Stimulated activated naive CD8-positive, alpha-beta T cell treated with anti-CD3 and anti-CD28 coated beads, Interleukin-15, amount 100 ng/mL, for 72 hours (primary cell): Measurements from ENCODE around the gene ASB4.
"Not testable (repeated sequence)": the region's sequence is repeated elsewhere in the genome, so short reads cannot be mapped to it uniquely, and the experiment has no call there.

Experiments
- ATAC-seq: fragments of 150-1000 bp; cut with Tn5 transposase; 2 replicates; pipeline ENCODE4 v1.10.0; 2021; ENCODE audit warnings: mild to moderate bottlenecking, moderate library complexity
- DNase-seq, 2 donors: peaks; one replicate each; pipeline ENCODE4 v3.0.0; 2021 to 2022
- H3K27ac Mint-ChIP-seq, 2 donors: one replicate each; pipeline ENCODE4 v1.8.0; 2022; ENCODE audit warnings: mild to moderate bottlenecking in 2 of 2, mixed read lengths in 2 of 2, moderate library complexity in 2 of 2
- H3K27me3 Mint-ChIP-seq: one replicate; pipeline ENCODE4 v1.8.0; 2022; ENCODE audit warnings: mixed read lengths
- H3K4me1 Mint-ChIP-seq: one replicate; pipeline ENCODE4 v1.8.0; 2022; ENCODE audit warnings: mild to moderate bottlenecking, mixed read lengths
- H3K4me3 Mint-ChIP-seq, 2 donors: one replicate each; pipeline ENCODE4 v1.8.0; 2022; ENCODE audit warnings: mild to moderate bottlenecking in 2 of 2, mixed read lengths in 2 of 2, moderate library complexity in 1 of 2
- H3K9me3 Mint-ChIP-seq, 2 donors: one replicate each; pipeline ENCODE4 v1.8.0; 2022; ENCODE audit warnings: mixed read lengths in 2 of 2

ASB4 gene

GRCh38 chr7:95552010-95552926 is 66.5 kb downstream of the ASB4 start:
- H3K27me3 Mint-ChIP-seq, H3K9me3 Mint-ChIP-seq, H3K27ac Mint-ChIP-seq, DNase-seq, ATAC-seq, H3K4me3 Mint-ChIP-seq, H3K4me1 Mint-ChIP-seq: not testable (repeated sequence)

- Mint-ChIP-seq H3K4me3 (no peak overlapping the region), H3K4me1 (no peaks in the 10 kb centered on the region), H3K9me3 (no peaks in the 10 kb centered on the region), H3K27ac (no peak overlapping the region), H3K27me3 (no peaks in the 10 kb centered on the region)
- no peak for DNase-seq
- no peak for ATAC-seq
These were observed 68.2 kb downstream of the ASB4 start for GRCh38 chr7:95553939-95554338.

DNA sequence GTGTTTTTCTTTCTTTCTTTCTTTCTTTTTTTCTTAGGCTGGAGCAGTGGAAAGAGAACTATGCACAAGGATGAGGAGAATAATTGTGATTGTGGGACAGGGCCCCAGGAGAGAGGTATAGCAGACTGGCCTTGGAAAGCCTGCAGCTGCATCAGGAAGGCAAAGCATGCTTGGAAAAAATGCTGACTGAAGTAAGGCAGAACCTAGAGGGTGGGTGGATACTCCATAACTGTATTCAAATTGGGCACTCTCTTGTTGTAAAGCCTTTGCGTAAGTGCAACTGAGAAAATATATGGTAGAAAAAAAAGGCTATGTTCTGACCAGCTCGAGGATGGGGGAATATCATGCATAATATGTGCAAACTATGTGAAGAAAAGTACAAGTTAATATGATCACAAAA is 71.0 kb downstream of the ASB4 start:
- Mint-ChIP-seq H3K4me3 (no peak overlapping the region), H3K27me3 (no peaks in the 10 kb centered on the region), H3K27ac (no peak overlapping the region), H3K9me3 (no peaks in the 10 kb centered on the region), H3K4me1 (no peaks in the 10 kb centered on the region)
- no peak for DNase-seq
- no peak for ATAC-seq

DNA sequence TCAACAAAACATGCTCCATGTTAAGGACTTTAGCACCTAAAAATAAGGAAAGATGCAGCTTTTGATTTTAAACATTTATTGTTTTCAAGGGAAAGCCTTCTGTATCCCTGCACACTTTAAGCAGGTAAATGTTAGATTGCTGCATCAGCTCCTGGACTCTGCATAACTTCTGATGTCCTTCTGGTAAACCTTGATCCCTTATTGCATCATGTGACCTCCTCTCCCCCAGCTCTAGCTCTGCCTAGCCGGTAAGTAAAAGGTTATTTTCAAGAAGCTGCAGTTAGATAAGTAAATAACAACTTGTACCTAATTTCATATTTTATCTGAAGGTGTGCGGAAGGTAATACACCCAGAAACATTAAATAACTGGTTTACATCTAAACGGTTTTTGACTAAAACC is 73.1 kb downstream of the ASB4 start:
- Mint-ChIP-seq H3K4me3 (no peak overlapping the region), H3K9me3 (no peaks in the 10 kb centered on the region)

DNA sequence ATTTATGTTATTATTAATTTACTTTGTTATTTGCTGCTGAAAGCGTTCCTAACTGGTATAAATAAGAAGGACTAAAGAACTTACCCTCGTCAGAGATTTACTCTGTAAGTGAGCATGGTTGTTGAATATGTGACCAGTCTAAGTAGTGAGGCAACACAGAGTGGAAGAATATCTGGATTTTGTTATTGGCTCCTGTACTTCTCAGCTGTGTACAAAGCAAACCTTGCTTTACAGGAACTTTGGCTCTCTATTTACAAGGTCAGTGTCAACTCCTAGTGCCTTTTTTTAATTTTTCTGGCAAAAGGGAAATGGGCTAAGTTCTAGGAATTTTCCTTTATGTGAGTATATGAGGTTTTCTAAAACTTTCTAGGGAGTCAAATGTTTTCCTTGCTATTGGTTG is 74.9 kb downstream of the ASB4 start:
- no peak for DNase-seq
- H3K4me1 Mint-ChIP-seq = no peaks in the 10 kb centered on the region
- no peak overlapping the region for H3K4me3 Mint-ChIP-seq
- H3K9me3 Mint-ChIP-seq = no peaks in the 10 kb centered on the region
- ATAC-seq = no peak
- H3K27ac Mint-ChIP-seq = no peak overlapping the region
- no peaks in the 10 kb centered on the region for H3K27me3 Mint-ChIP-seq

More for the DNA sequence above, 73.1 kb downstream of the ASB4 start:
- DNase-seq (no peak), ATAC-seq (no peak)
- no peaks in the 10 kb centered on the region for H3K4me1 Mint-ChIP-seq
- no peaks in the 10 kb centered on the region for H3K27me3 Mint-ChIP-seq
- no peak overlapping the region for H3K27ac Mint-ChIP-seq

GRCh38 chr7:95569720-95570119 is 84.0 kb downstream of the ASB4 start:
- DNase-seq (no peak), ATAC-seq (no peak)
- H3K4me3 Mint-ChIP-seq = no peak overlapping the region
- H3K27ac Mint-ChIP-seq = no peak overlapping the region
- H3K9me3 Mint-ChIP-seq = no peaks in the 10 kb centered on the region
- no peaks in the 10 kb centered on the region for H3K27me3 Mint-ChIP-seq
- H3K4me1 Mint-ChIP-seq = no peaks in the 10 kb centered on the region

- H3K27me3 Mint-ChIP-seq = peaks cover 8% of the 10 kb centered on the region
- peaks cover 0 to 6% of the 10 kb centered on the region in 2 donors for H3K9me3 Mint-ChIP-seq
- no peak for DNase-seq
- H3K4me3 Mint-ChIP-seq = no peak overlapping the region
- no peak for ATAC-seq
- no peaks in the 10 kb centered on the region for H3K4me1 Mint-ChIP-seq
- no peak overlapping the region for H3K27ac Mint-ChIP-seq
These were observed 91.4 kb downstream of the ASB4 start for GRCh38 chr7:95577137-95577536.

DNA sequence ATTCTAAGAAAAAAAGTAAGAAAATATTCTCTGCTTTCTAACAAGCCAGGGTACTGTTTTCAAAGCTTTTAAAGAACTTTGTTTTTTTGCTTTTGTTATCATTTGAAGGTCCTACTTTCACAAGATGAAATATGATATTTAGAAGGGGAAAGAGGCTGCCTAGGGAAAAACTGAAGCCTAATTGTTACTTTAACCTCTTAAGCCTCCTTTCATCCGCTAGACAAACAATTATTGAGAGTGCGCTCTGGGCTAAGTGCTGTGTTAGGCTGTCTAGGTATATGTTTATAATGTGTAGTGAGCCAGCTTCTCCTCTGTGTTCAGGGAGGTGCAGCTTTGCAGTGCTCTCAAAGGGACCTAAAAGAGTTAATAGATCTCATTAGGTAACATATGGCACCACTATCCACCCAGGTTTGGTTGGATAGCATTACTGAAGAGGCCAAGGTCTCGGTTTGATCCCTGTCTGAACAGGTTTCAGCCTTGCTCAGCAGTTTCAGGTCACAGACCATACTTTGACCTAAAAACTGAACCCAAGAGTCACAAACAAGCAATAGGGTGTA is 92.6 kb downstream of the ASB4 start:
- DNase-seq (no peak), ATAC-seq (no peak)
- Mint-ChIP-seq H3K27me3 (peaks cover 8% of the 10 kb centered on the region), H3K27ac (no peak overlapping the region), H3K4me1 (no peaks in the 10 kb centered on the region), H3K4me3 (no peak overlapping the region), H3K9me3 (peaks cover 0 to 6% of the 10 kb centered on the region in 2 donors)

DNA sequence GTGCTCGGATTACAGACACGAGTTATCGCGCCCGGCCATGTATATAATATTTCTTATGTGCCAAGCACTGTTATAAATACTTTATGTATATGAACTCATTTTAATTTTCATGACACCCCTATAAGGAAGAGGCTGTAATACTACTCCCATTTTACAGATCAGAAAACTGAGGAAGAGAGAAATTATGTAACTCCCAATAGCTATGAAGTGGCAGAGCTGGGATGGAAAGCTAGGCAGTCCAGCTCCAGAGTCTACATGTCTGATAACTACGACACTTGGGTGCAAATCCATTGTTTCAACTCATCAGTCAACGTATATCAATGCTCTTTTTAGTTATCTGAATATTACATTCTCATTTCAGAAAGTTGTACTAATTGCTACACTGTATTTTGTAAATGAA is 93.6 kb downstream of the ASB4 start:
- Mint-ChIP-seq H3K4me1 (no peaks in the 10 kb centered on the region), H3K27me3 (peaks cover 8% of the 10 kb centered on the region), H3K9me3 (peaks cover 0 to 6% of the 10 kb centered on the region in 2 donors), H3K4me3 (no peak overlapping the region), H3K27ac (no peak overlapping the region)
- ATAC-seq (no peak), DNase-seq (no peak)

DNA sequence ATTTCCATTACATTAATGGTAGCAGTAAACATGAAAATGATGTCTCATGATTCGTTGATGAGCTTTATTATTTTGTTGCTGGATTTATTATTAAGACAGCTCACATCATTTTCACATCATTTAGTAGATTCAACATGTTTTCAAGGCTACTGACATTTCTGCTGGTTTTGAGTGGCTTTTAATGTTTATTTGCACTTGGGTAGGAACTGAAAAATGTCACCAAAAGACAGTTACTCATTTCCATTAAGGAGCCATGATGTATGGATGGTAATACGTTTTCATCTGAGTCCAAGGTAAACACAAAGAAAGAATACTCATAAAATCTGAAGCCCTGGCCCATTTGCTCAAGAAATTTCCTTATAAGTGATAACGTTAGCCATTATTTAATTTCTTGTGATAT is 95.7 kb downstream of the ASB4 start:
- Mint-ChIP-seq H3K9me3 (no peaks in the 10 kb centered on the region), H3K4me1 (no peaks in the 10 kb centered on the region), H3K4me3 (no peak overlapping the region), H3K27me3 (no peaks in the 10 kb centered on the region), H3K27ac (no peak overlapping the region)
- ATAC-seq = no peak
- no peak for DNase-seq

GRCh38 chr7:95582578-95583293 is 97.0 kb downstream of the ASB4 start:
- Mint-ChIP-seq H3K27ac (no peak overlapping the region), H3K4me1 (no peaks in the 10 kb centered on the region), H3K9me3 (no peaks in the 10 kb centered on the region), H3K27me3 (no peaks in the 10 kb centered on the region), H3K4me3 (no peak overlapping the region)
- ATAC-seq (no peak), DNase-seq (no peak)

GRCh38 chr7:95583834-95584621 is 98.3 kb downstream of the ASB4 start:
- DNase-seq (no peak), ATAC-seq (no peak)
- H3K9me3 Mint-ChIP-seq = no peaks in the 10 kb centered on the region
- no peak overlapping the region for H3K4me3 Mint-ChIP-seq
- no peaks in the 10 kb centered on the region for H3K27me3 Mint-ChIP-seq
- no peak overlapping the region for H3K27ac Mint-ChIP-seq
- H3K4me1 Mint-ChIP-seq = no peaks in the 10 kb centered on the region

- Mint-ChIP-seq H3K27ac (no peak overlapping the region), H3K4me3 (no peak overlapping the region), H3K9me3 (no peaks in the 10 kb centered on the region), H3K27me3 (no peaks in the 10 kb centered on the region), H3K4me1 (no peaks in the 10 kb centered on the region)
- DNase-seq (no peak), ATAC-seq (no peak)
These were observed 99.2 kb downstream of the ASB4 start for GRCh38 chr7:95584769-95585425.

GRCh38 chr7:95585426-95585789 is 99.7 kb downstream of the ASB4 start:
- H3K27ac Mint-ChIP-seq = no peak overlapping the region
- ATAC-seq = no peak
- no peaks in the 10 kb centered on the region for H3K4me1 Mint-ChIP-seq
- no peak overlapping the region for H3K4me3 Mint-ChIP-seq
- H3K27me3 Mint-ChIP-seq = no peaks in the 10 kb centered on the region
- H3K9me3 Mint-ChIP-seq = no peaks in the 10 kb centered on the region
- DNase-seq = no peak

DNA sequence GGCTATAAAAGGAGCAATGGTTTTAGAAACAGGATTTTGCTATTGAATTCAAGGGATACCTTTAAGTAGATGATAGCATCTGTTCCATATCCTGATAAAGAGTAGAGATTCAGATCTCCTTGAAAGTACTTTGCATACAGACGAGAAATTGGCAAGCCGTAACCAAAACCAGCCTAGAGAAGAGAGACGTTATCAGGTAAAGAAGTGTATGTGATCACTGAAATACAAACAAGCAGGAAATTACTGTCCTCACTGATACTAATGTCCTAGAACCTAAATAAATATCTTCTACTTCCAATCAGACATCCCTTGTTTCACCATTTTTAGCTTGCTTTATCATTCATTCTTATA is 101.2 kb downstream of the ASB4 start:
- Mint-ChIP-seq H3K4me3 (no peak overlapping the region), H3K9me3 (no peaks in the 10 kb centered on the region), H3K27me3 (no peaks in the 10 kb centered on the region), H3K4me1 (no peaks in the 10 kb centered on the region), H3K27ac (no peak overlapping the region)
- DNase-seq (no peak), ATAC-seq (no peak)
